ENCODE results near the gene SPATA31C1.

DNA sequence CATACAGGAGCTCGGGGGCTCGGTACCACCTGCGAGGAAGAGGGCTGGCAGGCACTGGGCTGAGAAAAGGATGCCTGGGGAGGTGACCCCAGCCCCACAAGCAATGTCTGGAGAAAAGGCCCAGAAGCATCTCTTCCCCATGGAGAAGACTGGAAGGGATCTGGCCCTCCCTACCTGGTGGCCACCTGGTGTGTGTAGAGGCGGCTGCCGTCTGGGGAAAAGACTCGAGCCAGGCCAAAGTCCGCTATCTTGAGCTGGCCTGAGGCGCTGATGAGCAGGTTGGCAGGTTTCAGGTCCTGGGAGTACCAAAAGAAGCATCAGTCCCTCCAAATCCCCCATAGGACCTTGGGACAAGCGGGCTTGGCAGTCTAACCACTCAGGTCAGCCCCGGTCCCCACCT, 52.8 kb downstream of the SPATA31C1 start:
- TF ChIP-seq, protein P1, sequence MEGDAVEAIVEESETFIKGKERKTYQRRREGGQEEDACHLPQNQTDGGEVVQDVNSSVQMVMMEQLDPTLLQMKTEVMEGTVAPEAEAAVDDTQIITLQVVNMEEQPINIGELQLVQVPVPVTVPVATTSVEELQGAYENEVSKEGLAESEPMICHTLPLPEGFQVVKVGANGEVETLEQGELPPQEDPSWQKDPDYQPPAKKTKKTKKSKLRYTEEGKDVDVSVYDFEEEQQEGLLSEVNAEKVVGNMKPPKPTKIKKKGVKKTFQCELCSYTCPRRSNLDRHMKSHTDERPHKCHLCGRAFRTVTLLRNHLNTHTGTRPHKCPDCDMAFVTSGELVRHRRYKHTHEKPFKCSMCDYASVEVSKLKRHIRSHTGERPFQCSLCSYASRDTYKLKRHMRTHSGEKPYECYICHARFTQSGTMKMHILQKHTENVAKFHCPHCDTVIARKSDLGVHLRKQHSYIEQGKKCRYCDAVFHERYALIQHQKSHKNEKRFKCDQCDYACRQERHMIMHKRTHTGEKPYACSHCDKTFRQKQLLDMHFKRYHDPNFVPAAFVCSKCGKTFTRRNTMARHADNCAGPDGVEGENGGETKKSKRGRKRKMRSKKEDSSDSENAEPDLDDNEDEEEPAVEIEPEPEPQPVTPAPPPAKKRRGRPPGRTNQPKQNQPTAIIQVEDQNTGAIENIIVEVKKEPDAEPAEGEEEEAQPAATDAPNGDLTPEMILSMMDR (IDR thresholded peaks at IDR 0.05), result no peak
- TF ChIP-seq POLR2A (IDR thresholded peaks at IDR 0.05), result no peak
